IMR-90 (cell line): ENCODE data around the gene ZDHHC16. TPM values are rescaled to one million over a fixed set of nuclear protein-coding genes. Genes with fewer than 3 reads are reported as not detected.
A peak's percentile ranks its signal among the peaks of the same experiment; 100 is the strongest.

ENCODE experiments used
- ATAC-seq: fragments of 200-7000 bp; cut with Tn5 transposase; 2 replicates; pipeline ENCODE4 v1.9.1; 2020; ENCODE audit warnings: low read depth, mild to moderate bottlenecking, moderate library complexity
- BruUV-seq: library from RNA; stranded (reverse); fragments of 400-500 nt; replicated peaks from 2 replicates; lab custom pipeline; 2021; lab: Mats Ljungman, UMichigan
- CTCF ChIA-PET: fragments of 300-600 bp; formaldehyde crosslinking; extraction: SDS; loops from one replicate; lab custom pipeline; 2021; ENCODE audit warnings: antibody characterized with exemption; lab: Yijun Ruan, JAX
- POLR2A ChIA-PET: fragments of 300-600 bp; sonication (Branson Sonifier 250); formaldehyde crosslinking; loops from one replicate; lab custom pipeline; 2022; ENCODE audit warnings: antibody characterized with exemption; ENCODE audit not compliant: unreplicated experiment; lab: Charles Lee
- DNase-seq: peaks from one replicate; pipeline ENCODE4 v3.0.0; 2013
- H2AFZ ChIP-seq: replicated peaks from 2 replicates; pipeline ENCODE3; 2013; ENCODE audit warnings: low read length, mild to moderate bottlenecking; ENCODE audit not compliant: poor library complexity
- H2AK5ac ChIP-seq: 2 replicates; pipeline ENCODE4 v1.6.1; 2013; ENCODE audit warnings: low read depth, low read length, inconsistent platforms
- H2AK9ac ChIP-seq: replicated peaks from 2 replicates; pipeline ENCODE3; 2013; ENCODE audit warnings: mild to moderate bottlenecking, low read depth, low read length, moderate library complexity; ENCODE audit not compliant: poor library complexity
- H2BK120ac ChIP-seq: 2 replicates; pipeline ENCODE4 v1.6.1; 2013; ENCODE audit warnings: low read depth, low read length, inconsistent platforms
- H2BK15ac ChIP-seq: 3 replicates; pipeline ENCODE4 v1.6.1; 2013; ENCODE audit warnings: low read depth, low read length, inconsistent platforms
- H2BK20ac ChIP-seq: 2 replicates; pipeline ENCODE4 v1.6.1; 2013; ENCODE audit warnings: low read depth, mild to moderate bottlenecking, inconsistent platforms, low read length, moderate library complexity
- H2BK5ac ChIP-seq: 2 replicates; pipeline ENCODE4 v1.6.1; 2013; ENCODE audit warnings: mild to moderate bottlenecking, low read depth, low read length, inconsistent platforms; ENCODE audit not compliant: poor library complexity, severe bottlenecking
- H3K14ac ChIP-seq: replicated peaks from 2 replicates; pipeline ENCODE4 v1.6.1; 2013; ENCODE audit warnings: low read depth, low read length, inconsistent platforms
- H3K18ac ChIP-seq: 2 replicates; pipeline ENCODE4 v1.6.1; 2013; ENCODE audit warnings: low read depth, low read length, control low read depth
- H3K23ac ChIP-seq: 2 replicates; pipeline ENCODE4 v1.6.1; 2013; ENCODE audit warnings: low read depth, low read length, inconsistent platforms
- H3K27ac ChIP-seq: 2 replicates; pipeline ENCODE4 v1.5.1; 2013; ENCODE audit warnings: mild to moderate bottlenecking, control low read depth, low read length; ENCODE audit not compliant: insufficient read depth
- H3K27me3 ChIP-seq: 2 replicates; pipeline ENCODE4 v1.6.1; 2013; ENCODE audit warnings: low read length; ENCODE audit not compliant: control insufficient read depth, insufficient read depth
- H3K36me3 ChIP-seq: 2 replicates; pipeline ENCODE4 v1.6.1; 2013; ENCODE audit warnings: low read length, mixed read lengths; ENCODE audit not compliant: control insufficient read depth, insufficient read depth
- H3K4ac ChIP-seq: 2 replicates; pipeline ENCODE4 v1.6.1; 2013; ENCODE audit warnings: low read depth, low read length, inconsistent platforms
- H3K4me1 ChIP-seq: 2 replicates; pipeline ENCODE4 v1.6.1; 2013; ENCODE audit warnings: low read length, mixed read lengths; ENCODE audit not compliant: control insufficient read depth, insufficient read depth
- H3K4me2 ChIP-seq: 2 replicates; pipeline ENCODE4 v1.6.1; 2013; ENCODE audit warnings: low read depth, mild to moderate bottlenecking, control low read depth, low read length, moderate library complexity
- H3K4me3 ChIP-seq: 2 replicates; pipeline ENCODE4 v1.5.1; 2013; ENCODE audit warnings: low read depth, mild to moderate bottlenecking, control low read depth, low read length, moderate library complexity; ENCODE audit not compliant: insufficient read depth
- H3K56ac ChIP-seq: 2 replicates; pipeline ENCODE4 v1.6.1; 2013; ENCODE audit warnings: low read length, inconsistent platforms; ENCODE audit not compliant: insufficient read depth; ENCODE audit errors: extremely low read depth
- H3K79me1 ChIP-seq, 2 experiments: 2 replicates each; pipeline ENCODE4 v1.6.1; 2013; ENCODE audit warnings: low read length in 2 of 2, inconsistent platforms in 1 of 2, low read depth in 1 of 2
- H3K9ac ChIP-seq: 2 replicates; pipeline ENCODE4 v1.6.1; 2013; ENCODE audit warnings: low read depth, low read length, control low read depth
- H3K9me1 ChIP-seq: 2 replicates; pipeline ENCODE4 v1.6.1; 2013; ENCODE audit warnings: low read length, inconsistent platforms; ENCODE audit not compliant: insufficient read depth
- H3K9me3 ChIP-seq: 2 replicates; pipeline ENCODE4 v1.6.1; 2013; ENCODE audit warnings: low read length; ENCODE audit not compliant: control insufficient read depth, insufficient read depth
- H4K20me1 ChIP-seq: 2 replicates; pipeline ENCODE4 v1.6.1; 2013; ENCODE audit warnings: low read length, inconsistent platforms; ENCODE audit not compliant: insufficient read depth
- H4K5ac ChIP-seq: 2 replicates; pipeline ENCODE4 v1.6.1; 2013; ENCODE audit warnings: mild to moderate bottlenecking, low read depth, low read length, control low read depth
- H4K8ac ChIP-seq, 2 experiments: 2 replicates each; pipeline ENCODE4 v1.6.1; 2013; ENCODE audit warnings: low read depth in 2 of 2, low read length in 2 of 2, control low read depth in 1 of 2, inconsistent platforms in 1 of 2
- H4K91ac ChIP-seq: 2 replicates; pipeline ENCODE4 v1.6.1; 2013; ENCODE audit warnings: low read depth, low read length, inconsistent platforms; ENCODE audit not compliant: insufficient read depth
- BHLHE40 ChIP-seq: fragments of 150-350 bp; IDR thresholded peaks from 2 replicates; pipeline ENCODE4 v1.6.1; 2016; ENCODE audit warnings: mild to moderate bottlenecking, low read depth, low read length
- CEBPB ChIP-seq: IDR thresholded peaks from 2 replicates; pipeline ENCODE4 v1.6.1; 2012; ENCODE audit warnings: low read depth, low read length, improper control_type of control experiment
- CHD1 ChIP-seq: IDR thresholded peaks from 2 replicates; pipeline ENCODE4 v1.6.1; 2012; ENCODE audit warnings: low read depth, low read length, improper control_type of control experiment
- ELK1 ChIP-seq: fragments of 150-350 bp; IDR thresholded peaks from 2 replicates; pipeline ENCODE4 v1.6.1; 2016; ENCODE audit warnings: low read depth, mild to moderate bottlenecking, low read length, moderate library complexity, borderline replicate concordance
- FOS ChIP-seq: fragments of 150-350 bp; IDR thresholded peaks from 2 replicates; pipeline ENCODE4 v1.6.1; 2016; ENCODE audit warnings: low read depth, low read length
- MAFK ChIP-seq: IDR thresholded peaks from 2 replicates; pipeline ENCODE4 v1.6.1; 2012; ENCODE audit warnings: low read depth, low read length, improper control_type of control experiment
- MAZ ChIP-seq: IDR thresholded peaks from 2 replicates; pipeline ENCODE4 v1.6.1; 2012; ENCODE audit warnings: low read depth, mild to moderate bottlenecking, low read length, improper control_type of control experiment, moderate library complexity, borderline replicate concordance
- MXI1 ChIP-seq: IDR thresholded peaks from 2 replicates; pipeline ENCODE4 v1.6.1; 2012; ENCODE audit warnings: low read depth, mild to moderate bottlenecking, low read length, moderate library complexity, borderline replicate concordance
- NFE2L2 ChIP-seq: fragments of 150-350 bp; IDR thresholded peaks from 2 replicates; pipeline ENCODE4 v1.6.1; 2016; ENCODE audit warnings: low read depth, mild to moderate bottlenecking, low read length
- POLR2A ChIP-seq: IDR thresholded peaks from 2 replicates; pipeline ENCODE4 v1.6.1; 2012; ENCODE audit warnings: mild to moderate bottlenecking, low read depth, low read length
- RAD21 ChIP-seq: IDR thresholded peaks from 2 replicates; pipeline ENCODE4 v1.6.1; 2012; ENCODE audit warnings: low read length, improper control_type of control experiment
- RCOR1 ChIP-seq: IDR thresholded peaks from 2 replicates; pipeline ENCODE4 v1.6.1; 2012; ENCODE audit warnings: mild to moderate bottlenecking, low read length, improper control_type of control experiment; ENCODE audit not compliant: insufficient replicate concordance
- RFX5 ChIP-seq: IDR thresholded peaks from 2 replicates; pipeline ENCODE4 v1.8.0; 2012; ENCODE audit warnings: low read depth, mild to moderate bottlenecking, low read length, moderate library complexity
- SMC3 ChIP-seq: fragments of 150-350 bp; IDR thresholded peaks from 2 replicates; pipeline ENCODE4 v1.6.1; 2016; ENCODE audit warnings: low read depth, mild to moderate bottlenecking, antibody characterized with exemption, low read length, moderate library complexity
- WGBS, 2 experiments: methylation state at CpG; one replicate each; pipeline versions ENCODE4 v1.1.5 to v1.1.7; 2013; ENCODE audit warnings: missing lambda C conversion rate in 2 of 2; ENCODE audit not compliant: insufficient read length in 1 of 2; ENCODE audit errors: extremely low coverage in 2 of 2; 5-methylcytosine and 5-hydroxymethylcytosine counted together
- dilution Hi-C: fragments of 300-500 bp; cut with HindIII; formaldehyde crosslinking; loops from one replicate; pipeline ENCODE4 v1.14.3; 2018; ENCODE audit warnings: low sequenced_read_pairs; ENCODE audit not compliant: unreplicated experiment
- in situ Hi-C: fragments of 300-500 bp; cut with MboI; formaldehyde crosslinking; loops from 3 replicates; pipeline ENCODE4 v1.14.3; 2019; ENCODE audit warnings: low sequenced_read_pairs, inconsistent platforms, mixed read lengths
- intact Hi-C: fragments of 100-400 bp; cut with micrococcal nuclease; formaldehyde crosslinking; loops from 2 replicates; pipeline ENCODE4 v1.10.0; 2022
- polyA plus RNA-seq, 3 experiments: library from polyadenylated mRNA; depleted of rRNA; stranded (reverse); fragments of >200 nt; gene quantifications; 2 replicates each; pipeline ENCODE4 v1.2.3, GENCODE V29; 2012; ENCODE audit warnings: low replicate concordance in 1 of 3
- total RNA-seq: library from RNA; depleted of rRNA; stranded (reverse); fragments of >200 nt; gene quantifications from 2 replicates; pipeline ENCODE4 v1.2.3, GENCODE V29; 2012
- TF ChIP-seq, protein P1 (sequence below): conservative IDR thresholded peaks from 2 replicates; pipeline ENCODE4 v1.5.1; 2012; ENCODE audit warnings: mild to moderate bottlenecking, low read depth, low read length, improper control_type of control experiment
- TF ChIP-seq, protein P2 (sequence below): fragments of 150-350 bp; IDR thresholded peaks from 2 replicates; pipeline ENCODE4 v1.6.1; 2017; ENCODE audit warnings: mild to moderate bottlenecking, antibody characterized with exemption, low read length, low read depth

The ZDHHC16 gene
- total and polyA plus RNA-seq, 2 of the 4 experiments (the other 2 are of a cell fraction): 54.7 to 64.0 TPM

- Histone ChIP-seq H3K36me3 (no peaks in the 10 kb centered on the region), H4K8ac (no peak overlapping the region), H2BK5ac (peak overlapping the region; percentile 10), H2BK20ac (no peak overlapping the region), H3K14ac (no peak overlapping the region; the same call in 1 of the 2 replicates), H3K4ac (no peak overlapping the region; the same call in 1 of the 2 replicates), H4K91ac (no peak overlapping the region), H4K5ac (no peak overlapping the region), H3K9ac (no peak overlapping the region), H4K20me1 (no peaks in the 10 kb centered on the region), H2BK120ac (no peak overlapping the region), H3K23ac (no peak overlapping the region), H3K18ac (no peak overlapping the region), H3K56ac (no peak overlapping the region), H3K27me3 (no peaks in the 10 kb centered on the region), H3K79me1 (peaks cover 0 to 8% of the 10 kb centered on the region in 2 experiments; a peak in 1 of 4 replicates), H3K27ac (no peak overlapping the region), H2AK9ac (peak overlapping the region; percentile 72), H3K4me1 (no peaks in the 10 kb centered on the region), H3K9me1 (peaks cover 8% of the 10 kb centered on the region; the same call in 1 of the 2 replicates), H2BK15ac (no peak overlapping the region), H3K4me2 (no peak overlapping the region), H2AK5ac (0 out of 2 replicates have a peak overlapping the region, but pooled peaks have one; percentile 24), H2AFZ (peak overlapping the region; percentile 63), H3K4me3 (no peak overlapping the region), H3K9me3 (no peaks in the 10 kb centered on the region)
- in situ Hi-C loops: no loop called here
- TF ChIP-seq BHLHE40: no peak
- no peak for TF ChIP-seq RCOR1
- TF ChIP-seq, protein P1, sequence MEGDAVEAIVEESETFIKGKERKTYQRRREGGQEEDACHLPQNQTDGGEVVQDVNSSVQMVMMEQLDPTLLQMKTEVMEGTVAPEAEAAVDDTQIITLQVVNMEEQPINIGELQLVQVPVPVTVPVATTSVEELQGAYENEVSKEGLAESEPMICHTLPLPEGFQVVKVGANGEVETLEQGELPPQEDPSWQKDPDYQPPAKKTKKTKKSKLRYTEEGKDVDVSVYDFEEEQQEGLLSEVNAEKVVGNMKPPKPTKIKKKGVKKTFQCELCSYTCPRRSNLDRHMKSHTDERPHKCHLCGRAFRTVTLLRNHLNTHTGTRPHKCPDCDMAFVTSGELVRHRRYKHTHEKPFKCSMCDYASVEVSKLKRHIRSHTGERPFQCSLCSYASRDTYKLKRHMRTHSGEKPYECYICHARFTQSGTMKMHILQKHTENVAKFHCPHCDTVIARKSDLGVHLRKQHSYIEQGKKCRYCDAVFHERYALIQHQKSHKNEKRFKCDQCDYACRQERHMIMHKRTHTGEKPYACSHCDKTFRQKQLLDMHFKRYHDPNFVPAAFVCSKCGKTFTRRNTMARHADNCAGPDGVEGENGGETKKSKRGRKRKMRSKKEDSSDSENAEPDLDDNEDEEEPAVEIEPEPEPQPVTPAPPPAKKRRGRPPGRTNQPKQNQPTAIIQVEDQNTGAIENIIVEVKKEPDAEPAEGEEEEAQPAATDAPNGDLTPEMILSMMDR: no peak
- TF ChIP-seq RAD21: no peak
- no peak for TF ChIP-seq CEBPB
- no peak for TF ChIP-seq SMC3
- TF ChIP-seq POLR2A: no peak
- TF ChIP-seq FOS: no peak
- no peak for TF ChIP-seq MAFK
- no peak for TF ChIP-seq NFE2L2
- TF ChIP-seq MAZ: no peak
- TF ChIP-seq MXI1: no peak
- TF ChIP-seq ELK1: no peak
- TF ChIP-seq CHD1: no peak
- TF ChIP-seq, protein P2, sequence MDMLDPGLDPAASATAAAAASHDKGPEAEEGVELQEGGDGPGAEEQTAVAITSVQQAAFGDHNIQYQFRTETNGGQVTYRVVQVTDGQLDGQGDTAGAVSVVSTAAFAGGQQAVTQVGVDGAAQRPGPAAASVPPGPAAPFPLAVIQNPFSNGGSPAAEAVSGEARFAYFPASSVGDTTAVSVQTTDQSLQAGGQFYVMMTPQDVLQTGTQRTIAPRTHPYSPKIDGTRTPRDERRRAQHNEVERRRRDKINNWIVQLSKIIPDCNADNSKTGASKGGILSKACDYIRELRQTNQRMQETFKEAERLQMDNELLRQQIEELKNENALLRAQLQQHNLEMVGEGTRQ: no peak
- no peak for TF ChIP-seq RFX5
- dilution Hi-C loops: no loop called here
- ChIA-PET CTCF (no interaction called here), POLR2A (no interaction called here)
- ATAC-seq (no peak), DNase-seq (no peak)
- BruUV-seq: no TSS peak
- WGBS, 2 experiments: 92% methylated on average over 6 of the region's 10 CpGs; no CpG with 5 or more reads in 1 of the 2 experiments
- intact Hi-C loops: no loop called here
Observed at GRCh38 chr10:97412891-97413304, 33.1 kb upstream of the ZDHHC16 start.
